ENCODE measurements around the gene RGL4. TPM values are rescaled to one million over a fixed set of nuclear protein-coding genes. Genes with fewer than 3 reads are reported as not detected.
"Not testable (repeated sequence)": the region's sequence is repeated elsewhere in the genome, so short reads cannot be mapped to it uniquely, and the experiment has no call there.

RGL4 gene
- total and polyA plus RNA-seq, 2 donors (not counting 1 experiment from before 2014, with no cell fraction given) = 0.81 to 2.7 TPM

GRCh38 chr22:23674886-23675501 lies 15.8 kb upstream of the RGL4 start:
- H3K27ac ChIP-seq (ENCODE audit: low read length in 2 of 2); H3K9me3 Mint-ChIP-seq (ENCODE audit: insufficient read depth); H3K79me2 ChIP-seq (ENCODE audit: control insufficient read depth, insufficient read depth, low read length); H3K27me3 ChIP-seq (replicated peaks in 1 of 4; ENCODE audit: control extremely low read depth in 1 of 4, control insufficient read depth in 3 of 4, insufficient read depth in 4 of 4, low read length in 3 of 4); H3K27me3 Mint-ChIP-seq; H3K4me1 Mint-ChIP-seq; H3K9ac ChIP-seq (ENCODE audit: low read length); DNase-seq; POLR2A ChIA-PET; CTCF ChIA-PET; H3K27ac Mint-ChIP-seq; intact Hi-C loops (cut with micrococcal nuclease); H3K4me3 Mint-ChIP-seq; H2AFZ ChIP-seq (ENCODE audit: insufficient read depth, low read depth, low read length, poor library complexity, severe bottlenecking); ATAC-seq (ENCODE audit: low read depth); H3K9me3 ChIP-seq (ENCODE audit: control extremely low read depth in 1 of 3, control insufficient read depth in 2 of 3, insufficient read depth in 1 of 3, low read length in 2 of 3); H3K4me3 ChIP-seq (ENCODE audit: control extremely low read depth in 1 of 5, extremely low read depth in 1 of 5, insufficient read depth in 1 of 5, low read depth in 2 of 5, low read length in 4 of 5); H3K4me2 ChIP-seq (replicated peaks; ENCODE audit: low read depth, low read length, poor library complexity, severe bottlenecking); H4K20me1 ChIP-seq (ENCODE audit: control insufficient read depth, insufficient read depth, low read length, poor library complexity, severe bottlenecking); H3K36me3 ChIP-seq (replicated peaks in 1 of 2; ENCODE audit: control extremely low read depth in 1 of 2, control insufficient read depth in 1 of 2, extremely low read depth in 1 of 2, insufficient read depth in 2 of 2, low read length in 1 of 2): not testable (repeated sequence)
- 90% methylated on average over 5 of the region's 6 CpGs for WGBS (ENCODE audit: insufficient coverage)
- peaks cover 0 to 11% of the 10 kb centered on the region in 2 donors for H3K4me1 ChIP-seq (ENCODE audit: control insufficient read depth in 2 of 2, insufficient read depth in 2 of 2, low read length in 2 of 2)

- Mint-ChIP-seq H3K27me3 (no peaks in the 10 kb centered on the region), H3K9me3 (ENCODE audit: insufficient read depth) (no peaks in the 10 kb centered on the region), H3K4me3 (no peak overlapping the region), H3K4me1 (peaks cover 7% of the 10 kb centered on the region), H3K27ac (no peak overlapping the region)
- Histone ChIP-seq H4K20me1 (ENCODE audit: control insufficient read depth, insufficient read depth, low read length, poor library complexity, severe bottlenecking) (no peaks in the 10 kb centered on the region), H2AFZ (ENCODE audit: insufficient read depth, low read depth, low read length, poor library complexity, severe bottlenecking) (no peak overlapping the region), H3K4me3 (ENCODE audit: control extremely low read depth in 1 of 5, extremely low read depth in 1 of 5, insufficient read depth in 1 of 5, low read depth in 2 of 5, low read length in 4 of 5) (no peak overlapping the region), H3K9ac (ENCODE audit: low read length) (no peak overlapping the region), H3K4me1 (ENCODE audit: control insufficient read depth in 2 of 2, insufficient read depth in 2 of 2, low read length in 2 of 2) (peaks cover 0 to 11% of the 10 kb centered on the region in 2 donors), H3K79me2 (ENCODE audit: control insufficient read depth, insufficient read depth, low read length) (no peaks in the 10 kb centered on the region), H3K9me3 (ENCODE audit: control extremely low read depth in 1 of 3, control insufficient read depth in 2 of 3, insufficient read depth in 1 of 3, low read length in 2 of 3) (no peaks in the 10 kb centered on the region), H3K27me3 (replicated peaks in 1 of 4; ENCODE audit: control extremely low read depth in 1 of 4, control insufficient read depth in 3 of 4, insufficient read depth in 4 of 4, low read length in 3 of 4) (no peaks in the 10 kb centered on the region), H3K4me2 (replicated peaks; ENCODE audit: low read depth, low read length, poor library complexity, severe bottlenecking) (no peak overlapping the region), H3K36me3 (replicated peaks in 1 of 2; ENCODE audit: control extremely low read depth in 1 of 2, control insufficient read depth in 1 of 2, extremely low read depth in 1 of 2, insufficient read depth in 2 of 2, low read length in 1 of 2) (no peaks in the 10 kb centered on the region), H3K27ac (ENCODE audit: low read length in 2 of 2) (no peak overlapping the region)
- CTCF ChIA-PET = no interaction called here
- 79% methylated on average over 17 of the region's 17 CpGs for WGBS (ENCODE audit: insufficient coverage)
- ATAC-seq (ENCODE audit: low read depth) (no peak), DNase-seq (no peak)
- TF ChIP-seq EZH2 (IDR thresholded peaks at IDR 0.05; ENCODE audit: borderline replicate concordance, insufficient read depth, low read depth, low read length, poor library complexity, severe bottlenecking) = no peak
- no peak for TF ChIP-seq CTCF (IDR thresholded peaks at IDR 0.05)
- intact Hi-C loops (cut with micrococcal nuclease) = no loop called here
- POLR2A ChIA-PET = no interaction called here
These were observed 15.1 kb upstream of the RGL4 start for GRCh38 chr22:23675502-23676415.

GRCh38 chr22:23676841-23677700 lies 13.7 kb upstream of the RGL4 start:
- H3K9me3 ChIP-seq (ENCODE audit: control extremely low read depth in 1 of 3, control insufficient read depth in 2 of 3, insufficient read depth in 1 of 3, low read length in 2 of 3); H2AFZ ChIP-seq (ENCODE audit: insufficient read depth, low read depth, low read length, poor library complexity, severe bottlenecking); H3K4me2 ChIP-seq (replicated peaks; ENCODE audit: low read depth, low read length, poor library complexity, severe bottlenecking); H3K9ac ChIP-seq (ENCODE audit: low read length); POLR2A ChIA-PET; H3K4me3 ChIP-seq (ENCODE audit: control extremely low read depth in 1 of 5, extremely low read depth in 1 of 5, insufficient read depth in 1 of 5, low read depth in 2 of 5, low read length in 4 of 5); H3K27me3 ChIP-seq (replicated peaks in 1 of 4; ENCODE audit: control extremely low read depth in 1 of 4, control insufficient read depth in 3 of 4, insufficient read depth in 4 of 4, low read length in 3 of 4); DNase-seq; H3K27me3 Mint-ChIP-seq; H3K27ac ChIP-seq (ENCODE audit: low read length in 2 of 2); H3K4me1 Mint-ChIP-seq; H3K27ac Mint-ChIP-seq; H4K20me1 ChIP-seq (ENCODE audit: control insufficient read depth, insufficient read depth, low read length, poor library complexity, severe bottlenecking); intact Hi-C loops (cut with micrococcal nuclease); H3K4me3 Mint-ChIP-seq; H3K36me3 ChIP-seq (replicated peaks in 1 of 2; ENCODE audit: control extremely low read depth in 1 of 2, control insufficient read depth in 1 of 2, extremely low read depth in 1 of 2, insufficient read depth in 2 of 2, low read length in 1 of 2); ATAC-seq (ENCODE audit: low read depth); H3K79me2 ChIP-seq (ENCODE audit: control insufficient read depth, insufficient read depth, low read length); H3K9me3 Mint-ChIP-seq (ENCODE audit: insufficient read depth): not testable (repeated sequence)
- CTCF ChIA-PET = interaction anchor here (0.6 kb wide), 1 partner anchor 213 kb away, joined by 3 read pairs; no protein-coding TSS in a partner anchor
- WGBS (ENCODE audit: insufficient coverage) = 99% methylated on average over 11 of the region's 12 CpGs
- peaks cover 0 to 11% of the 10 kb centered on the region in 2 donors for H3K4me1 ChIP-seq (ENCODE audit: control insufficient read depth in 2 of 2, insufficient read depth in 2 of 2, low read length in 2 of 2)

Data from B cell (primary cell).